Measurements from ENCODE around the gene TENT5C. TPM values are rescaled to one million over a fixed set of nuclear protein-coding genes. Genes with fewer than 3 reads are reported as not detected.

Gene TENT5C
- total RNA-seq, 4 donors from 2014 or later: 0.60 to 2.5 (median 1.2) TPM

- Histone ChIP-seq H3K4me1 (peaks cover 0 to 27% (median 3%) of the 10 kb centered on the region in 4 donors), H3K27me3 (no peaks in the 10 kb centered on the region), H3K9me3 (no peaks in the 10 kb centered on the region), H3K27ac (no peak overlapping the region), H3K4me3 (no peak overlapping the region), H3K36me3 (no peaks in the 10 kb centered on the region)
- DNase-seq (ENCODE audit: low spot score in 2 of 2): no peak
- TF ChIP-seq EP300 (IDR thresholded peaks at IDR 0.05) (no peak), POLR2A (IDR thresholded peaks at IDR 0.05) (no peak), CTCF (IDR thresholded peaks at IDR 0.05) (no peak)
- 41 to 70% methylated on average over 6 to 12 of the region's 12 CpGs for WGBS, 2 donors
Measured at GRCh38 chr1:117609471-117609911, 3.6 kb downstream of the TENT5C start.

GRCh38 chr1:117610036-117610435, 4.2 kb downstream of the TENT5C start:
- Histone ChIP-seq H3K9me3 (no peaks in the 10 kb centered on the region), H3K36me3 (no peaks in the 10 kb centered on the region), H3K4me3 (no peak overlapping the region), H3K27ac (no peak overlapping the region), H3K4me1 (peaks cover 0 to 25% (median 2%) of the 10 kb centered on the region in 4 donors), H3K27me3 (no peaks in the 10 kb centered on the region)
- no peak for DNase-seq (ENCODE audit: low spot score in 2 of 2)
- no peak for TF ChIP-seq POLR2A (IDR thresholded peaks at IDR 0.05)
- TF ChIP-seq EP300 (IDR thresholded peaks at IDR 0.05): no peak
- WGBS, 2 donors: 69 to 79% methylated on average over 4 of the region's 4 CpGs

- TF ChIP-seq POLR2A (IDR thresholded peaks at IDR 0.05) (no peak), CTCF (IDR thresholded peaks at IDR 0.05) (no peak), EP300 (IDR thresholded peaks at IDR 0.05) (no peak)
- DNase-seq (ENCODE audit: low spot score in 2 of 2): no peak
- WGBS, 2 donors: 80 to 86% methylated on average over 5 of the region's 5 CpGs
- H3K4me1 ChIP-seq: peaks cover 0 to 21% (median 1%) of the 10 kb centered on the region in 4 donors
- H3K9me3 ChIP-seq: no peaks in the 10 kb centered on the region
- H3K27ac ChIP-seq: no peak overlapping the region
- H3K36me3 ChIP-seq: no peaks in the 10 kb centered on the region
- H3K4me3 ChIP-seq: no peak overlapping the region
- H3K27me3 ChIP-seq: no peaks in the 10 kb centered on the region
Measured at GRCh38 chr1:117611121-117611601, 5.3 kb downstream of the TENT5C start.

- WGBS, 2 donors: 58 to 72% methylated on average over 3 of the region's 3 CpGs
- H3K4me3 ChIP-seq: no peak overlapping the region
- H3K27ac ChIP-seq: no peak overlapping the region
- H3K36me3 ChIP-seq: no peaks in the 10 kb centered on the region
- TF ChIP-seq POLR2A (IDR thresholded peaks at IDR 0.05): no peak
- no peak for TF ChIP-seq CTCF (IDR thresholded peaks at IDR 0.05)
- no peaks in the 10 kb centered on the region for H3K9me3 ChIP-seq
- DNase-seq (ENCODE audit: low spot score in 2 of 2): no peak
- H3K27me3 ChIP-seq: no peaks in the 10 kb centered on the region
- H3K4me1 ChIP-seq: peaks cover 0 to 13% (median 1%) of the 10 kb centered on the region in 4 donors
Measured at GRCh38 chr1:117611894-117612483, 6.1 kb downstream of the TENT5C start.

GRCh38 chr1:117612517-117613248, 6.8 kb downstream of the TENT5C start:
- 60 to 67% methylated on average over 7 of the region's 7 CpGs for WGBS, 2 donors
- Histone ChIP-seq H3K27ac (no peak overlapping the region), H3K4me3 (no peak overlapping the region), H3K9me3 (no peaks in the 10 kb centered on the region), H3K27me3 (no peaks in the 10 kb centered on the region), H3K4me1 (peaks cover 0 to 6% (median 1%) of the 10 kb centered on the region in 4 donors), H3K36me3 (no peaks in the 10 kb centered on the region)
- TF ChIP-seq EP300 (IDR thresholded peaks at IDR 0.05): no peak
- TF ChIP-seq CTCF (IDR thresholded peaks at IDR 0.05): no peak
- no peak for TF ChIP-seq POLR2A (IDR thresholded peaks at IDR 0.05)
- DNase-seq (ENCODE audit: low spot score in 2 of 2): no peak

Data from tibial nerve (tissue), 4 donors.